ENCODE measurements around the gene THUMPD3.

The THUMPD3 gene

GRCh38 chr3:9396301-9396631 is 33.4 kb downstream of the THUMPD3 start:
- DNase-seq (ENCODE audit: extremely low read depth, insufficient read length), result no peak
- TF ChIP-seq CTCF (IDR thresholded peaks at IDR 0.05; ENCODE audit: insufficient read depth, low read length, poor library complexity, severe bottlenecking), result no peak
- Histone ChIP-seq H3K27me3 (replicated peaks; ENCODE audit: control insufficient read depth, insufficient read depth, low read length) (no peaks in the 10 kb centered on the region), H3K4me3 (replicated peaks; ENCODE audit: low read depth, low read length) (peak overlapping the region; percentile 83), H3K36me3 (ENCODE audit: control insufficient read depth, insufficient read depth, low read length) (peaks cover 1% of the 10 kb centered on the region; the same call in 1 of the 2 replicates)

GRCh38 chr3:9396632-9397331 is 33.9 kb downstream of the THUMPD3 start:
- no peak for TF ChIP-seq CTCF (IDR thresholded peaks at IDR 0.05; ENCODE audit: insufficient read depth, low read length, poor library complexity, severe bottlenecking)
- H3K27me3 ChIP-seq (replicated peaks; ENCODE audit: control insufficient read depth, insufficient read depth, low read length), result no peaks in the 10 kb centered on the region
- peak overlapping the region; percentile 83 for H3K4me3 ChIP-seq (replicated peaks; ENCODE audit: low read depth, low read length)

GRCh38 chr3:9397332-9397905 is 34.6 kb downstream of the THUMPD3 start, which contains the start of gene SETD5:
Gene SETD5, plus strand, starts transcription at chr3:9397615. Its CDS starts 31,324 bp downstream, at chr3:9428939.
- H3K4me3 ChIP-seq (replicated peaks; ENCODE audit: low read depth, low read length), result peak within 1 kb of the TSS; percentile 92
- DNase-seq (ENCODE audit: extremely low read depth, insufficient read length), result peak; percentile 98
- peaks cover 1% of the 10 kb centered on the region; the same call in 1 of the 2 replicates for H3K36me3 ChIP-seq (ENCODE audit: control insufficient read depth, insufficient read depth, low read length)
- no peak for TF ChIP-seq CTCF (IDR thresholded peaks at IDR 0.05; ENCODE audit: insufficient read depth, low read length, poor library complexity, severe bottlenecking)
- H3K27me3 ChIP-seq (replicated peaks; ENCODE audit: control insufficient read depth, insufficient read depth, low read length), result no peaks in the 10 kb centered on the region

More at GRCh38 chr3:9396632-9397331, 33.9 kb downstream of the THUMPD3 start:
- peak; percentile 99 for DNase-seq (ENCODE audit: extremely low read depth, insufficient read length)
- H3K36me3 ChIP-seq (ENCODE audit: control insufficient read depth, insufficient read depth, low read length), result peaks cover 1% of the 10 kb centered on the region; the same call in 1 of the 2 replicates

GRCh38 chr3:9397906-9398699 is 35.2 kb downstream of the THUMPD3 start:
- Histone ChIP-seq H3K27me3 (replicated peaks; ENCODE audit: control insufficient read depth, insufficient read depth, low read length) (no peaks in the 10 kb centered on the region), H3K4me3 (replicated peaks; ENCODE audit: low read depth, low read length) (peak overlapping the region; percentile 92), H3K36me3 (ENCODE audit: control insufficient read depth, insufficient read depth, low read length) (peaks cover 1% of the 10 kb centered on the region; the same call in 1 of the 2 replicates)
- TF ChIP-seq CTCF (IDR thresholded peaks at IDR 0.05; ENCODE audit: insufficient read depth, low read length, poor library complexity, severe bottlenecking), result no peak
- DNase-seq (ENCODE audit: extremely low read depth, insufficient read length), result peak; percentile 55

- TF ChIP-seq CTCF (IDR thresholded peaks at IDR 0.05; ENCODE audit: insufficient read depth, low read length, poor library complexity, severe bottlenecking), result no peak
- H3K36me3 ChIP-seq (ENCODE audit: control insufficient read depth, insufficient read depth, low read length), result no peaks in the 10 kb centered on the region
- DNase-seq (ENCODE audit: extremely low read depth, insufficient read length), result peak; percentile 20
- peak overlapping the region; percentile 92 for H3K4me3 ChIP-seq (replicated peaks; ENCODE audit: low read depth, low read length)
- no peaks in the 10 kb centered on the region for H3K27me3 ChIP-seq (replicated peaks; ENCODE audit: control insufficient read depth, insufficient read depth, low read length)
These were observed 36.0 kb downstream of the THUMPD3 start for GRCh38 chr3:9398700-9399336.

Data from GM06990 (cell line).